Mesothelial cell of epicardium (in vitro differentiated cells): ENCODE measurements around the gene SUPT16H. TPM values are rescaled to one million over a fixed set of nuclear protein-coding genes. Genes with fewer than 3 reads are reported as not detected.
"Not testable (repeated sequence)": the region's sequence is repeated elsewhere in the genome, so short reads cannot be mapped to it uniquely, and the experiment has no call there.

Experiments
- DNase-seq, 2 experiments: peaks; one replicate each; pipeline ENCODE4 v3.0.0; 2021; ENCODE audit warnings: low spot score in 2 of 2; ENCODE audit not compliant: unreplicated experiment in 2 of 2
- H3K27ac Mint-ChIP-seq: 2 replicates; pipeline ENCODE4 v1.8.0; 2021; ENCODE audit warnings: mixed read lengths
- H3K27me3 Mint-ChIP-seq: 2 replicates; pipeline ENCODE4 v1.8.0; 2021; ENCODE audit warnings: low read depth, mixed read lengths
- H3K36me3 Mint-ChIP-seq: 2 replicates; pipeline ENCODE4 v1.8.0; 2021; ENCODE audit warnings: mixed read lengths
- H3K4me1 Mint-ChIP-seq: 2 replicates; pipeline ENCODE4 v1.8.0; 2021; ENCODE audit warnings: mixed read lengths
- H3K4me3 Mint-ChIP-seq: 2 replicates; pipeline ENCODE4 v1.8.0; 2021; ENCODE audit warnings: mild to moderate bottlenecking, moderate library complexity, mixed read lengths
- H3K9me3 Mint-ChIP-seq: 2 replicates; pipeline ENCODE4 v1.8.0; 2021; ENCODE audit warnings: mixed read lengths
- CTCF ChIP-seq: fragments of 200-600 bp; sonication (generic); IDR thresholded peaks from one replicate; pipeline ENCODE4 v1.5.0; 2021; ENCODE audit warnings: antibody characterized with exemption; ENCODE audit not compliant: unreplicated experiment
- total RNA-seq: library from RNA; stranded (reverse); gene quantifications from 3 replicates; pipeline ENCODE4 v1.2.1, GENCODE V29; 2021

SUPT16H gene
- total RNA-seq, 1 donor from 2014 or later: 102 TPM

DNA sequence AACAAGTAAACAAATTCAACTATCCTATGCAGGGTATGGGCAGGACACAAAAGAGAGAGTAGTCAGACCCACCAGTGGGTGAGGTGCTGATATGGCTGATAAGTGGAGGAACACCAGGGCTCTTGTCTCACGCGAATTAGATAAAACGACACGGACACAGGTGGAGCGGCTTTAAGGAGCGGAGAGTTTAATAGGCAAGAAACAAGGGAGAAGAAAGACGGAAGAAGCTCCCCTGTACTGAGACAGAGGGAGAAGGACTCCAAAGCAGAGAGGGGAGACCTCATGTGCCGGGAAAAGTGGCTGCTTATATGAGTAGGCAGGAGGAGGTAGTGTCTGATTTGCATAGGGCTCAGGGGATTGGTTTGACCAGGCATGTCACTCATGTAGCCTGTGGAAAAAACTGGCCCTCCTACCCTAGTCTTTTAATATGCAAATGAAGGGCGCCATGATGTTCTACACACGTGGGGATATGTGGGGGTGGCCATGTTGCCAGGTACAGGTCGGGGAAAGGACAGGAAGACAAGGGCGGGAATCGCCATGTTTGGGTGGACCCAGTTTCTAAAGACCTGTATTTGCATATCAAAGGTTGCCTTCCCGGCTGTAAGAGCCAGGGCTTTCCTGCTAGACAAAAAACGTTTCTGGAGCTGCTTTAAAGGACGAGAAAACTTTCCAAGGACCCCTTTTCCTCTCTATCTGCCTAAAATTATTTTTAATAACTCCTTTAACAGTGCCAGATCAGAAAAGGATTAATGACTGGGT is 75.2 kb downstream of the SUPT16H start:
- peak overlapping the region; percentile 73 for H3K4me3 Mint-ChIP-seq
- H3K27me3 Mint-ChIP-seq: no peaks in the 10 kb centered on the region
- peak; percentile 56 to 79 for DNase-seq
- TF ChIP-seq CTCF: no peak
- peak overlapping the region; percentile 97 for H3K27ac Mint-ChIP-seq
- H3K36me3 Mint-ChIP-seq: no peaks in the 10 kb centered on the region
- H3K9me3 Mint-ChIP-seq: no peaks in the 10 kb centered on the region
- H3K4me1 Mint-ChIP-seq: peaks cover 25% of the 10 kb centered on the region

- peaks cover 25% of the 10 kb centered on the region for H3K4me1 Mint-ChIP-seq
- no peak for DNase-seq
- no peaks in the 10 kb centered on the region for H3K9me3 Mint-ChIP-seq
- TF ChIP-seq CTCF: no peak
- H3K27ac Mint-ChIP-seq: peak overlapping the region; percentile 97
- no peaks in the 10 kb centered on the region for H3K36me3 Mint-ChIP-seq
- no peaks in the 10 kb centered on the region for H3K27me3 Mint-ChIP-seq
- H3K4me3 Mint-ChIP-seq: peak overlapping the region; percentile 73
Observed at GRCh38 chr14:21308132-21308478, 75.7 kb downstream of the SUPT16H start.

DNA sequence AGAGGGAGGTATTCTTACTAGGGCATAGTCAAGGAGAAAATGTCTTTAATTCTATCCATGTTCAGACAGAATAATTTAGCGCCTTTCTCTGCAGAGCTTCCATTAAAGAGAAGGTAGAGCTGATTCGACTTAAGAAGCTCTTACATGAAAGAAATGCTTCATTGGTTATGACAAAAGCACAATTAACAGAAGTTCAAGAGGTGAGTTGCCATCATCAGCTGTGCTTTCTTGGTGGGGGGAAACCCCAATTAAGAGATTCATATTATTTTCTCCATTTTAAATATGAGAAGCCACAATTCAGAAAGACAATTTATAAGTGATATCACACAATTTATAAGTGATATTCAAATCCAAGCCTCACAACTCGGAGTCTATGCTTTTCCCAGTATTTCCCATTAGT is 76.2 kb downstream of the SUPT16H start:
- Mint-ChIP-seq H3K9me3 (no peaks in the 10 kb centered on the region), H3K4me1 (peaks cover 25% of the 10 kb centered on the region), H3K36me3 (no peaks in the 10 kb centered on the region), H3K4me3 (peak overlapping the region; percentile 73), H3K27ac (peak overlapping the region; percentile 97), H3K27me3 (no peaks in the 10 kb centered on the region)
- no peak for DNase-seq
- no peak for TF ChIP-seq CTCF

- not testable (repeated sequence) for H3K36me3 Mint-ChIP-seq, H3K4me3 Mint-ChIP-seq, H3K9me3 Mint-ChIP-seq, DNase-seq, H3K27ac Mint-ChIP-seq
- Mint-ChIP-seq H3K27me3 (peaks cover 11% of the 10 kb centered on the region), H3K4me1 (peaks cover 12% of the 10 kb centered on the region)
Observed at GRCh38 chr14:21302836-21303140, 81.0 kb downstream of the SUPT16H start.

DNA sequence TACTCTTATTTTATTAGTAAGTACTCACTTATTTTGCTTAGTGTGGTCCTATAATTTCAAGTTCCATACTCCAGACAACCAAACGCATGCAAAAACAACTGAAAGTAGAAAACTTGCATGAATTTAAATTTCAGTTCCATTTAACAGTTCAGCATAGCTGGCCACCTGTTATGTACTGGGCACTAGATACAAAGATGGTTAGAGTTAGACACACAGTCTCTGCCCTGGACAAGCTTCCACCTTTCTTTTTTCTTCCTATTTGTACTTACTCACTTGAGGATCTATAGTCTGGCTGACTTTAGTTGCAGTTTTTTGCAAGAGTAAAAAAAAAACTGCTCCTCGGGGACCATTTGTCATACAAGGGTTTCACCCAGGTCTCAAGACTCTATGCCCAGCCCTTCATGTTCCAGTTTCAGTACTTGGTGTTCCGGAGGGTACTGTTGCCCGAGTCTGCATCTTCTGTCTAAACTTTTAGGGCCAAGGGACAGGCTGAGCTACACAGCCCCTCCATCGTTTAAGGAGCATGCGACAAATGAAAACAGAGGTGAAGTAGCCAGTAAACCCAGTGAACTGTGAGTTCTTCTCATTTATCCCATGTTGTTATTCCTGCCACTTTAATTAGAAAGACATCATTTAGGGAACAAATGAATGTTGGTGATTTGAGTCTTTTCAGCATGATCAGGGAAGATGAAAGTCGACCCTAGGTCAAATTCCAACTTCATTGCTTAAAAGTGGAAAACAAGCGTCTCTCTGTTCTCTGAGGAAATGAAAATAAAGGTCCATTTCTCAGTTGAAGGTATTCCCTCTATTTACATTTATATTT is 81.6 kb downstream of the SUPT16H start:
- TF ChIP-seq CTCF: no peak
- no peak for DNase-seq
- peaks cover 7% of the 10 kb centered on the region for H3K4me1 Mint-ChIP-seq
- no peak overlapping the region for H3K4me3 Mint-ChIP-seq
- no peak overlapping the region for H3K27ac Mint-ChIP-seq
- no peaks in the 10 kb centered on the region for H3K9me3 Mint-ChIP-seq
- H3K27me3 Mint-ChIP-seq: peaks cover 11% of the 10 kb centered on the region
- H3K36me3 Mint-ChIP-seq: no peaks in the 10 kb centered on the region

Other genes with a start within 250 kb of the SUPT16H start
- not detected in 3 replicates for gene OR5AU1, start 228.0 kb downstream of the SUPT16H start, total RNA-seq
- 669 to 698 TPM (median 675 TPM) in 3 replicates for gene HNRNPC, start 114.6 kb downstream of the SUPT16H start, total RNA-seq
- 0.29 to 0.35 TPM (median 0.29 TPM) in 3 replicates for gene RPGRIP1, start 103.9 kb downstream of the SUPT16H start, total RNA-seq
- 123 to 126 TPM (median 124 TPM) in 3 replicates for gene CHD8, start 72.1 kb upstream of the SUPT16H start, total RNA-seq
- 38.5 to 44.1 TPM (median 39.5 TPM) in 3 replicates for gene RAB2B, start 92.9 kb upstream of the SUPT16H start, total RNA-seq
- gene TOX4, start 93.2 kb upstream of the SUPT16H start, total RNA-seq: 61.1 to 66.3 TPM (median 62.4 TPM) in 3 replicates
- 68.1 to 74.4 TPM (median 69.0 TPM) in 3 replicates for gene METTL3, start 127.3 kb upstream of the SUPT16H start, total RNA-seq
- gene SALL2, start 142.3 kb upstream of the SUPT16H start, total RNA-seq: 44.6 to 45.2 TPM (median 45.2 TPM) in 3 replicates
- not detected in 3 replicates for gene OR10G3, start 196.1 kb upstream of the SUPT16H start, total RNA-seq